GM21576 (cell line): Measurements from ENCODE around the gene ZNF277.
A peak's percentile ranks its signal among the peaks of the same experiment; 100 is the strongest.

Experiments used
- ATAC-seq: cut with Tn5 transposase; IDR thresholded peaks from one replicate; pipeline ENCODE4 v1.9.1; 2021; ENCODE audit warnings: mild to moderate bottlenecking, moderate library complexity; ENCODE audit not compliant: unreplicated experiment

Gene ZNF277, protein sequence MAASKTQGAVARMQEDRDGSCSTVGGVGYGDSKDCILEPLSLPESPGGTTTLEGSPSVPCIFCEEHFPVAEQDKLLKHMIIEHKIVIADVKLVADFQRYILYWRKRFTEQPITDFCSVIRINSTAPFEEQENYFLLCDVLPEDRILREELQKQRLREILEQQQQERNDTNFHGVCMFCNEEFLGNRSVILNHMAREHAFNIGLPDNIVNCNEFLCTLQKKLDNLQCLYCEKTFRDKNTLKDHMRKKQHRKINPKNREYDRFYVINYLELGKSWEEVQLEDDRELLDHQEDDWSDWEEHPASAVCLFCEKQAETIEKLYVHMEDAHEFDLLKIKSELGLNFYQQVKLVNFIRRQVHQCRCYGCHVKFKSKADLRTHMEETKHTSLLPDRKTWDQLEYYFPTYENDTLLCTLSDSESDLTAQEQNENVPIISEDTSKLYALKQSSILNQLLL

DNA sequence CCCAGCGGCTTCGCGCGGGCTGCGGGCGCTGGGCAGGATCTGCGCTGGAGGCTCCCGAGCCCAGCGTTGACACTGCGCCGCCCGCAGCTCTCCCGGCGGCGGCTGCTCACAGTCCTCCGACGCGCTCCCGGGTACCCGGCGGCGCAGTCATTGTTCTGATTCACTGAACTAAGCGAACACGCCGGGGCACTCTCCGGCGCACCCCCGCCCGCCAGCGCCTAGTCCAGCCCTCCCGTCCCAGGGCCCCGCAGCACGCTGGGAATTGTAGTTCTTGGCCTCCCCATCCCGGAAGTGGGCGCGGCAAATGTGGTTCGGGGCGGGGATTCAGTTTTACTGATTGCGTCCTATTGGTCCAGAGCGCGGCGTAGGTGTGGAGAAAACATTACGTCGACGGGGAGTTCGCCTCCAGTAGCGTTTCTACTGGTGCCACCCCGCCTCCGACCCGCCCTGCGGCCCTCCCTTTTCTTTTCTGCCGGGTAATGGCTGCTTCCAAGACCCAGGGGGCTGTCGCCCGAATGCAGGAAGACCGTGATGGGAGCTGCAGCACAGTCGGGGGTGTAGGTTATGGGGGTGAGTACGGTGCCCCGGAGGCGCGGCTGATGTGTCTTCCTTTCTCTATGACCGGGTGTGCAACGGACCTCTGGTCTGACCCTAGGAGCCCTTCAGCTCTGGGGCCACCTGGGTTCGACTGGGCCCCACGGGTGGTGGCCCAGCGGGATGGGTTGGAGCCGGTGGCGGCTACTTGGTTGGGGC is at the start of gene ZNF277, which contains the start of gene DOCK4:
Gene ZNF277 (plus strand): TSS at position 458 of the 753 bp plus-strand sequence. CDS start 22 bp downstream, at position 480.
Gene DOCK4 (minus strand): TSS at position 162 of the 753 bp plus-strand sequence. CDS start 261 bp downstream, outside the sequence.
- peak; percentile 92 for ATAC-seq

DNA sequence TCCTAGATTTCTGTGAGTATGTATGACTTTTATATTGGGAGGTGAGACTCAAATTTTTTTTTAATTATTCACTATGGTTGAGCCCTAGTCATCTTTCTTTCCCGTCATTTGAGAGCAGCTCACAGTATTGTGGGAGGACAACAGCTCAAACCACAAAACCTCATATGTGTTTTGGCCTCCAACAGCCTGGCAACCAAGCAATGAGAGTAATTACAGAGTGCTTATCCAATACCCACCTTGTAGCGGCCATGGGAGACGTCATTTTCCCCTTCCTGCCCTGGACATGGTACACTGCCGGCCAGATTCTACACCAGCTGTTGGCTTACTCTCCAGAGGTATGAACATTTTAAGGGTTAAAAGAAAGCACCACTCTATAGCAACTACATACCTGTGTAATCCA is 49.4 kb upstream of the ZNF277 start:
- no peak for ATAC-seq

DNA sequence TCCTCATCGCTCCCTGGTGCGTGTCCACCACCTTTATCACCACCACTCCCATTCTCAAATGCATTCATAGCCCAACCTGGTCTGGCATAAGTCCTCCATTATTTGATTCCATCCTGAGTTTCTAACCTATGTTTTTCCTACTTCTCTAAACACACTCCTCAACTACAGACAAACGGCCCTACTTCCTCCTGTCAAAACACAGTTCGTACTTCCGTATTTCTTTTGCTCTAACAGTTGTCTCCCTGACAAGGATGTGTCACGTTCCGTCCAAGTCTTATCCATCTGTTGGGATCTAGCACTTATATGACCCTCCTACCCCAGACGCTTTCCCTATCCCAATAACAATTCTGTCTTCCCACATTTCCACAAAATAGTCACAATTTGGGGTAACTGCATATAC is 47.1 kb upstream of the ZNF277 start:
- no peak for ATAC-seq

DNA sequence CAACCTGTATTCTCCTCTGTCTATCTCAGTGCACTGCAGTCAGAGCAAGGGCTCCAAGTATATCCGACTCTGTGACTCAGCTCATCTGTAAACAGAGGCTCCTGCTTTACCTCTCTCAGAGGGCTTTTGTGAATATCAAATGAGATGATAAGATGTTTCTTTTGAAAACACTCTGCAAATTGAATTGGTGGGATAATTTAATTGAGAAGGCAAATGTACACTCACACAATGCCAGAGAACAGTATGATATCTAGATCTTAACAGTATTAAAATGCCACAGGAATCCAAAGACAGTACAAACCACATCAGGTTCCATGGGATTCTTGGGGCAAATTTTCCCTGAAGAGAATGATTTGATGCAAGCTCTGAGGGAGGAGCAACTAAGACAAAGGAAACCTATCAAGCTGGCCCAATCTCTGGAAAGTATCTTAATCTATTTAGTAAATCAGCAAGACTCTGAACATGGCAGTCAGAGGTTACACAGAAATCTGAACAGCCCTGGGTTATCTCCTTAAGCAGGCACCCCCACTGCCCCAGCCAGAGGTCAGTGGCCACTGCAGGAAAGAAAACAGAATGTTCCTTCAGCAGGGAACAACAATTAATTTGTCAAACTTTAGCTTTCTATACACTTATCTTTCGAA is 46.2 kb upstream of the ZNF277 start:
- no peak for ATAC-seq

DNA sequence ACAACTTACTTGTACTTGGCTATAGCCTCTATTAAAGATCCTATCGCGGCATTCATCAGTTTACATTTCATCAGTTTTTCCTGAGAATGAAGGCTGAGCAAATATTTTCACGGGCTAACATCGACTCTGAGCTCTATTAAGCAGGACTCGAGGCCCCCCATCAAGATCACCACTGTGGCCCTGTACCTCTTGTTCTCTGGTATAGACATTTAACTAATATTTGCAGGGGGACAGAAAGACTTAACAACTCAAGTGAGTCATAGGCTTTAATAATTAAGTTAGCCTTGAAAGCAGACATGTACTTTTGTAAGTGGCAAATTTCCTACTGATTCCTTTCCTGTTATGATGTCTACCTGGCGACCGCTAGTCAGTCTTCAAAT is 45.7 kb upstream of the ZNF277 start:
- ATAC-seq = no peak

DNA sequence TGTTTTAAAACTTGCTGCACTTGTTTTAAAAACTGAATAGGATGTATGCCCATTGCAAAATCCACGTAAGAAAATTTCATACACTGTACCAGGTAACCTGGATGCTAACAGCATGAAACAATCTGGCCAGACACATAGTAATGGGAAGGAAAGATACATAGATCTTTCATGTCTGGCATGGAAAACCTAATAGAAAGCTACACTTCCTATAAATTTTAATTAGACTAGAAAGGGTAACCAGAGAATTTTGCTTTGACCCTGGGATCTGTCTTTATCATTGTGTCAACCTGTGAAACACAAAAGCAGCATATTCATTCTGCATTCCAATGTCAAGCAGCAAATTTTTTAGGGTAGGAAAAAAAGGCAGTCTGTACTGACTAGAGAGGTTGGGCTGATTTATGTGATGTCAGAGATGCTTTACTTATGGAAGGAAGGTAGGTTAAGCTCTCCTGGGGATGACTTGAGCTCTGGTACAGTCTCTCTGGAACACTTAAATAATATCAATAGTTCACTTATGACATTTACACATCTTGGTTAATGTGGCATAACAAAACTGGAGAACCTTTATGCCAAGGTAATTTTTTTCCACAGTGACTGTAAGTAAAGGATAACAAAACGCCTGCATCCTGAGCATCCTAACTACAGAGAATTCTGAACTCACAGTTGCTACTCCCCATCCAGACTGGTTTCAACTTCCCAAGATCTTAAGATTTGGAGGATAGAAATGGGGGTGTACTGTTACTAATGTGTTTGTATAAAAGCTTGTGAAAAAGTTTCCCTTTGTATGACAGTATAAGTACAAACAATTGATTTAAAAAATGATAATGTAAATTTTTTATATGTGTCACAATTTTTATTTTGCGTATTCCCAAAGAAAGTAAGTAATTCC is 45.0 kb upstream of the ZNF277 start:
- ATAC-seq = no peak

DNA sequence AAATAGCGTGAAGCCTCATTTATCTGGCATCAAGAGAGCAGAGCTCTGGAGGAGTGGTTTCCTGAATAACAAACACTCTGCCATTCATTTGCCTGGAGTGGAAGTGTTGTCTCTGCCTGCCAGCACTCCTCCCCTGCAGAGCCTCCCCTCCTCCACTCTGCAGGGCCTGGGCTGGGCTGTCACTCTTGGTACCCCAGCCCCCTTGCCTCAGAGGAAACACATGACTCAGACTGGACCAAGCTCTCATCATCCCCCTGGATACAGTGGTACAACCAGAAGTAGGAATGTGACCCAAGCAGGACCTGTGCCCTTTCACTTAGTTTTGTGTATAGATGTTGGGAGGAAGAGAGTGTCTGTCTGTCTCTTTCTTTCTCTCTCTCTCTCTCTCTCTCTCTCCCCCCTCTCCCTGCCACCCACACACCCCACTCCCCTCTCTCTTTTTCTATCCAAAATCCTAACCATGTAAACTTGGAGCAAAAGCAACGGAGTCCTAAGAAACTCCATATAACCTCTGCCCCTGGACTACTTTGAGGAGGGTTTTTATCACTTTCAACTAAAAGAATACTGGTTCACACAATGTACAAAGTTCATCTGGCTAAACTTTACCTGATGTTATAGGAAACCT is 44.2 kb upstream of the ZNF277 start:
- ATAC-seq = no peak

DNA sequence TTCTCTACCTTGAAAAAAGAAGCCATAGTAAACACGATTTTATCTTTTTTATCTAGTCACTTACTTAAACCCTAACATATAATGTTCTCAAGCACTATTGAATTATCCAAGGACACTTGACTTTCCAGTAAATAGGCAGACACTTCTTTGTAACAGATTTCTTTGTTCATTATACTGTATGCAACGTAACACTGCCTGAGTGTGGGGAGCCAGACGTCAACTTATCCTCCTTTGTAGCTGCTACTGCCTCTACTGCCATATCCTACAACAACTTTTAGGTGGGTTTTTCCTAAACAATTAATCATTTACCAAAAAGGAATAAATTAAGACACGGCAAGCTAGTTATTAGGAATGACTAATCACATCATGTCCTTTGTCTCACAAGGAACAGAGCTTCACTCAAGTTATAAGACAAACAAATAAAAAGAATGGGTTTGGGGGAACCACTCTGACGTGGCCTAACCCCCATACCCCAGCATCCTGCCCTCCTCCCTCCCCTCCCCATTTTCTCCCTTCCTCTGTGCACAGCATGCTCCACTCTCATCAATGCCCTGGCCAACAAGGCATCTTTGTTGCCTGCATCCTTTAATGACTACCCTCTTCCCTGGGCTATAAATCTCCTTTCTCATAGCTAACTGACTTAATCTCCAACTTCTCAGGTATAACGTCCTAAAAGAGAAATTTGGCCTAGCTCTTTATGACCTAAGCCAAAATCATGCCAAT is 43.5 kb upstream of the ZNF277 start:
- ATAC-seq = no peak

DNA sequence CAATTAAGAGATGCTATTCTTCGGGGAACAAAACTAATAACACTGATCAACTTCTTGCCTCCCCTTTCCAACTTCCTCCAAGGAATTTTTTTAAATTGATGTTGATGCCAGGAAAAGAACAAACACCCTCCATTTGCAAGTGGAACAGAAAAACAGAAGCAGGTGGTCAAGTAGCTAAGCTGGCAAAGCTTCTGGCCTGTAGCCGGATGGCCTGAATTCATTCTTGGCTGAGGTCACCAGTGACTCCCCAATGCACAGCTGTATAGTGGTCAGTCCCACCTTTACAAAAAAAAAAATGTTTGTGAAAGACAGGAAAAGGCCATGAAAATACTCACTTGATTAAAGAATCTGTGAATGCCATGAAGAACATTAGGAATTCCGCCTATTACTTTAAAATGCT is 39.3 kb upstream of the ZNF277 start:
- ATAC-seq = no peak

DNA sequence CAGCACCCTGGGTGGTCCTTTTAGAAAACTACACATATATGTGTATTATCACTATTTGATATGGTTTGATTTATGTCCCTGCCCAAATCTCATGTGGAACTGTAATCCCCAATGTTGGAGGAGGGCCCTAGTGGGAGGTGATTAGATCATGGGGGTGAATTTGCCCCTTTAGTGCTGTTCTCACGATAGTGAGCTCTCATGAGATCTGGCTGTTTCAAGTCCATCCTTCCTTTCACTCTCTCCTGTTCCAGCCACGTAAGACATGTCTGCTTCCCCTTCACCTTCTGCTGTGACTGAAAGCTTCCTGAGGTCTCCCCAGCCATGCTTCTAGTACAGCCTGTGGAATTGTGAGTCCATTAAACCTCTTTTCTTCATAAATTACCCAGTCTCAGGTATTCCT is 37.6 kb upstream of the ZNF277 start:
- no peak for ATAC-seq

DNA sequence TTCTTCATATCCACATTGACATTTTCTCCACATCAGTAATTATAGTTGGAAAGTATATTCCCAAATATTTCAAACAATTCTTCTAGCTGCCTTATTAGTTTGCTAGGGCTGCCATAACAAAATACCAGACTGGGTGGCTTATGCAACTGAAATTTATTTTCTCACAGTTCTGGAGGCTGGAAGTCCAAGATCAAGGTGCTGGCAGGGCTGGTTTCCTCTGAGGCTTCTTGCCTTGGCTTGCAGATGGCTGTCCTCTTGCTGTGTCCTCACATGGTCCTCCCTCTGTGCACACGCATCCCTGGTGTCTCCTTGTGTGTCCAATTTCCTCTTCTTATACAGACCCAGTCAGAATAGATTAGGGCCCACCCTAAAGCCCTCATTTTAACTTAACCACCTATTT is 34.8 kb upstream of the ZNF277 start:
- ATAC-seq = no peak

DNA sequence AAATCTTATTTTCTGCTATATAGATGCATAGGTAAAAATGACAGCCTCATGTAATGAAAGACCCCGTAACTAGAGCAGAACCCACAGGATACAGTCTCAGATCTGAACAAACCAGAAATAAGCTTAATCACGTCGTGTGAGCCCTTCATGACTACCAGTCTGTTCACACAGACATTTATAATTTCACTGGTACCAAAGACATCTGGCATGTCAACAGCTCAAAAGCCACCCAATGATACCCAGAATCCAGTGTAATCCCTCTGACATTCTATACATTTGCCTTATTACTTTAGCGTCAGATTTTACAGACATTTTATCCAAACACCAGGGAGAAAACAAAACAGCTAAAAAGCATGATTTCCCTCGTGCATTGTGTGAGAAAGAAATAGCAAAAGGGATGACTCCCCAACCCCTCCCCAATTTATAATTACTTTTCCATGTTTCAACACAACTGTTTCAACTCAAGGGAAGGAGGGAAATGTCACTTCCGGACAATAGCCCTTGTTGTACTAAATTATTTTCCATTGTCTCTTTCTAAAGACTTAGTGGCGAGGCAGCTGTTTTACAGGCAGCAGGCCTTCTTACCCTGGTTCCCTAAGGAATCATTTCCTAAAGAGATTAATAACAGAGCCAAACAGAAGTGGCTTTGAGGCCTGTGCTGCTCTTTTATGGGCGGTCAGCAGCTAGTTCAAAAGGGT is 33.5 kb upstream of the ZNF277 start:
- no peak for ATAC-seq

DNA sequence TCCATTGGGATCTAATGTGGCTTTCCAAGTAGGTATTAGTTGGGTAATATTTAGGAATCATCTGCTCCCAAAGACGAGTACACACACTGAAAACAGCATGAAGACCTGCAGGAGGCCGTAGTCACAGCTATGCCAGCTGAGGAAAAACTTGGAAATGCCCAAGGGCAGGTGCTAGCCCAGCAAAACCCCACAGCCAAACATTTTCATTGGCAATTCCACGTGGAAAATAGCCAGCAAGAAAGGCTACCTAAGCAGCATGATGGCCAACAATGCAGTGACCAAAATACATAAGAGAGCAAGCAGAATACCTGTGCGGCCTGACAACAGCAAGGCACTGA is 33.0 kb upstream of the ZNF277 start:
- ATAC-seq = no peak

DNA sequence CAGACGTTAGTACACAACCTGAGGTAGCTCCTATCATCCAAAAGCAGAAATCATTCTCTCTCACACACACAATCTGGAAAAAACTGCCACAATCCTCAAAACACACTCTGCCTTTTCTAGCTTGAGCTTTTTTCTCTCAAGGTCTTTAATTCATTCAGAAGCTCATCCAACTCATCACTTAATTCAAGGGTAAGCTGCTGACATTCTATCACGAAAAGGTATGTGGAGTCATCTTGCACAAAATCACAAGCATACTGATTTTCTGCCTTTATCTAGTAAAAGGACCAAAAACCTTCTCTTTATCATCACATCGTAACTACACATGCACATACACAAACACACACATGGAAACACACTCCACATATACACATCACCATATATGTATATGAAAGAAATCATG is 32.3 kb upstream of the ZNF277 start:
- ATAC-seq = no peak

DNA sequence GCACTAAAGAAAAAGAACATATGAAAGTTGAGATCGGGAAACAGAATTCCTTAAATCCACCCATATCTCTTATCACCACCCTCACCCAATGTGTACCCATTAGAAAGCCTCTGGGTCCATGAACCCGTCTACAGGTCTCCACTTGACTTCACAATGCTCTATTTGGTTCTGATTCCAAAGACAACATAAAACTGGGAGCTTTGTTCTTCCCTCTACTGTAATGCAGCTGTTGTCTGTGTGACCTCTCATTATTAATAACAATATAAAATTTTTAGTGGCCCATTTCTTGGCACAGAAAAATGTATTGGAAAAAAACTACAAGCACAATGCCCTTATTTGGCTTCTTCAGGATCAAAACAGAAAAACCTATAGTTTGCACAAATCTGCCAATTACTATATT is 30.3 kb upstream of the ZNF277 start:
- no peak for ATAC-seq

DNA sequence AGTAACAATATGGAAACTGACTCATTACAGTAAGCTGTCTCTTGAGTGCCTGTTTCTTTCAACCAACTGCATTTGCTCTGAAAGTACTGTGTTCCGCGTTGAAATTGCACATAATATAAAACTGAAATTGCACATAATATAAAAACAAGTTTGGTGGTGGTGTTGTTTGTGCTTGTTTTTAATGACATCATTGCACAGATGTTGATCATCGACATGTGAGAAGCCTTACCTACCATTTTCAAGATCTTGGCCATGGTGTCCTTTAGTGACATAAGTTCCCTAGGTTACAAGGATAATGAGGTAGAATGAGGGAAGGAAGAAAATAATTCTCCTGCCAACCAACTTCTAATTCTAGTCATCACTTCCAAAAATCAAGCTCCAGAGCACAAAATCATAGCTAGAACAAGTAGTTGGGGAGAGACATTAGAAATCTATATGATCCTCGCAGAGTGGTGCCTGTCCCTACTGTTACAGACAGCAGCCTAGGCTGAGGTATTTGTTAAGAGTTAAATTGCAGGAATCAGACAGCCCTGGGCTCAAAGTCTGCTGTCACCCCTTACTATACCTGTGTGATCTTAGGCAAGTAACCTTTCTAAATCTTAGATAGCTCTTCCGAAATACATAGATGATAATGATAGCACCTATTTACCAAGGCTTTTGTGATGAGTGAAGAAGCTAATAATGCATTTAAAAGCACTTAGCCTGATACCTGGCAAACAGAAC is 29.6 kb upstream of the ZNF277 start:
- no peak for ATAC-seq

DNA sequence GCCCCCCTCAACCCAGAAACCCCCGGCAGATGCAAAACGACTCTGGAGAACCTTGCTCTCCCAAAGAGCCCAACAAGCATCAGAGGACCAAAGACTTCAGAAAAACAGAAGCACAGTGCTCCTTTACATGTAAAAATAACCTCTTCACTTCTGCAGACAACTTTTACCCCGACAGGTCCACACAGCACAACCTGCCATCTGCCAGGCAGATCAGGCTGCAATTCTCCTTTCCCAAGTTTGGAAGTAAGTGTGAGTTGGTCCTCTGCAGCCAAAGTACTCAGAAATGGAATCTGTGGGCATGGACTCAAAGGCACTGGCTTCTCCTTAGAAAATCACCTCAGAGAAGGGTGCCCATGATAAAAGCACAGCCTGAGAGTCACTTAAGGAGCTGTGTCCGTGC is 26.3 kb upstream of the ZNF277 start:
- ATAC-seq = no peak

DNA sequence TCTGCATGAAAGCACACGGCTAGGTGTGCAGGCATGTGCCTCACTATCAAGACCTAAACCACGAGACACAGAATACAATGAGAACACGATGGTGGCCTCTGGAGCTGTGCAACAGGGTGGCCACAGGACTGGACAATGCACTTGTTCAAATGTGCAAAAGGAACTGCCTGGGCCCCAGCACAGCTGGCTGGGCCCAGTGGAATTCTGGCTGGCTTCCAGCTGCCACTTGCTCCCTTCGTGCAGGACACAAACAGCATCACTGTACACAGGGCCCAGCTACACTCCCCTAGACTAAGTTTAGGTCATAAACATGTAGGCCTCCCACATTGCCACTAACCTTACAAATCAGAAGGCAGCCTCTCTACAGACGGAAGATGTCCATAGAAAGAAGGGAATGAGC is 23.7 kb upstream of the ZNF277 start:
- no peak for ATAC-seq
